ENCODE results near the gene STEAP1B. TPM values are rescaled to one million over a fixed set of nuclear protein-coding genes. Genes with fewer than 3 reads are reported as not detected.

The STEAP1B gene
- total and polyA plus RNA-seq, 4 donors, result 0.06 to 0.28 (median 0.08) TPM; not detected in 1

GRCh38 chr7:22372863-22373262 lies 127.1 kb downstream of the STEAP1B start:
- H3K36me3 ChIP-seq (ENCODE audit: control insufficient read depth in 4 of 4, insufficient read depth in 3 of 4, low read depth in 1 of 4, low read length in 3 of 4), result no peaks in the 10 kb centered on the region
- H3K9ac ChIP-seq (ENCODE audit: low read depth in 1 of 2, low read length in 2 of 2), result no peak overlapping the region
- DNase-seq (ENCODE audit: low spot score), result no peak
- TF ChIP-seq FOXA2 (IDR thresholded peaks at IDR 0.05) (no peak), RAD21 (IDR thresholded peaks at IDR 0.05) (no peak), NR2F2 (IDR thresholded peaks at IDR 0.05) (no peak), MAX (IDR thresholded peaks at IDR 0.05) (no peak)
- H3K4me3 ChIP-seq (ENCODE audit: low read depth in 1 of 3, low read length in 3 of 3), result no peak overlapping the region
- H3K27ac ChIP-seq (ENCODE audit: low read depth in 1 of 2, low read length in 2 of 2), result no peak overlapping the region
- peaks cover 0 to 3% (median under 1%) of the 10 kb centered on the region in 4 donors for H3K4me1 ChIP-seq (ENCODE audit: control insufficient read depth in 4 of 4, insufficient read depth in 4 of 4, low read length in 3 of 4)
- H3K27me3 ChIP-seq (ENCODE audit: control insufficient read depth in 4 of 4, insufficient read depth in 4 of 4, low read length in 3 of 4), result no peaks in the 10 kb centered on the region
- no peaks in the 10 kb centered on the region for H3K9me3 ChIP-seq (ENCODE audit: control insufficient read depth in 4 of 4, low read length in 3 of 4)
- WGBS, result 79% methylated on average over 6 of the region's 6 CpGs

GRCh38 chr7:22371878-22372277 lies 128.1 kb downstream of the STEAP1B start:
- H3K9me3 ChIP-seq (ENCODE audit: control insufficient read depth in 4 of 4, low read length in 3 of 4), result no peaks in the 10 kb centered on the region
- no peak for DNase-seq (ENCODE audit: low spot score)
- H3K4me3 ChIP-seq (ENCODE audit: low read depth in 1 of 3, low read length in 3 of 3), result no peak overlapping the region
- no peaks in the 10 kb centered on the region for H3K36me3 ChIP-seq (ENCODE audit: control insufficient read depth in 4 of 4, insufficient read depth in 3 of 4, low read depth in 1 of 4, low read length in 3 of 4)
- H3K27me3 ChIP-seq (ENCODE audit: control insufficient read depth in 4 of 4, insufficient read depth in 4 of 4, low read length in 3 of 4), result no peaks in the 10 kb centered on the region
- no peak for TF ChIP-seq JUND (IDR thresholded peaks at IDR 0.05)
- TF ChIP-seq FOXA1 (IDR thresholded peaks at IDR 0.05), result no peak
- TF ChIP-seq HNF4A (conservative IDR thresholded peaks at IDR 0.05), result no peak
- H3K4me1 ChIP-seq (ENCODE audit: control insufficient read depth in 4 of 4, insufficient read depth in 4 of 4, low read length in 3 of 4), result no peaks in the 10 kb centered on the region
- no peak overlapping the region for H3K9ac ChIP-seq (ENCODE audit: low read depth in 1 of 2, low read length in 2 of 2)
- H3K27ac ChIP-seq (ENCODE audit: low read depth in 1 of 2, low read length in 2 of 2), result no peak overlapping the region

Other genes starting within 250 kb of the STEAP1B start
- gene RAPGEF5, start 143.0 kb downstream of the STEAP1B start, total RNA-seq, result 10 to 100 TPM; 16.4 to 54.8 TPM
- gene RAPGEF5, start 143.0 kb downstream of the STEAP1B start, polyA plus RNA-seq, result 1 to 10 TPM; 7.1 to 9.5 TPM
- gene IL6, start 227.0 kb upstream of the STEAP1B start, total RNA-seq, result not detected
- gene IL6, start 227.0 kb upstream of the STEAP1B start, polyA plus RNA-seq, result under 1 TPM in 1 of 2 donors, not detected in 1; 0.17 TPM

Data from liver (tissue), 9 donors.